Activated B cell treated with CpG ODN at 0.5 μM for 24 hours (primary cell): ENCODE measurements around the gene IFNA14. TPM values are rescaled to one million over a fixed set of nuclear protein-coding genes. Genes with fewer than 3 reads are reported as not detected.

Experiments
- ATAC-seq: fragments of 200-7000 bp; cut with Tn5 transposase; one replicate; pipeline ENCODE4 v1.10.0; 2021; ENCODE audit warnings: low read depth, mild to moderate bottlenecking, moderate library complexity
- CTCF ChIA-PET: fragments of 350-600 bp; sonication (Branson Sonifier 250); formaldehyde crosslinking; loops from one replicate; lab custom pipeline; 2021; ENCODE audit warnings: antibody characterized with exemption; lab: Charles Lee
- POLR2A ChIA-PET: fragments of 350-600 bp; sonication (Branson Sonifier 250); formaldehyde crosslinking; loops from one replicate; lab custom pipeline; 2021; ENCODE audit warnings: antibody characterized with exemption; lab: Charles Lee
- DNase-seq: peaks from one replicate; pipeline ENCODE4 v3.0.0; 2022
- H3K27ac Mint-ChIP-seq: one replicate; pipeline ENCODE4 v1.8.0; 2020; ENCODE audit warnings: mixed read lengths
- H3K27me3 Mint-ChIP-seq: one replicate; pipeline ENCODE4 v1.8.0; 2021; ENCODE audit warnings: mixed read lengths
- H3K36me3 Mint-ChIP-seq: one replicate; pipeline ENCODE4 v1.8.0; 2021; ENCODE audit warnings: low read depth, mixed read lengths
- H3K4me1 Mint-ChIP-seq: one replicate; pipeline ENCODE4 v1.8.0; 2021; ENCODE audit warnings: mixed read lengths
- H3K4me3 Mint-ChIP-seq: one replicate; pipeline ENCODE4 v1.8.0; 2020; ENCODE audit warnings: mild to moderate bottlenecking, mixed read lengths
- H3K9me3 Mint-ChIP-seq: one replicate; pipeline ENCODE4 v1.8.0; 2020; ENCODE audit warnings: mixed read lengths
- intact Hi-C: fragments of 100-400 bp; cut with micrococcal nuclease; formaldehyde crosslinking; loops from one replicate; pipeline ENCODE4 v1.15.1; 2024
- total RNA-seq: library from RNA; stranded (reverse); gene quantifications from 2 replicates; pipeline ENCODE4 v1.2.3, GENCODE V29; 2022
- TF ChIP-seq, protein P1 (sequence below): fragments of 200-600 bp; IDR thresholded peaks from one replicate; pipeline ENCODE4 v1.8.0; 2022; ENCODE audit warnings: antibody characterized with exemption, mild to moderate bottlenecking

IFNA14 gene
- total RNA-seq, 1 donor from 2014 or later = not detected

DNA sequence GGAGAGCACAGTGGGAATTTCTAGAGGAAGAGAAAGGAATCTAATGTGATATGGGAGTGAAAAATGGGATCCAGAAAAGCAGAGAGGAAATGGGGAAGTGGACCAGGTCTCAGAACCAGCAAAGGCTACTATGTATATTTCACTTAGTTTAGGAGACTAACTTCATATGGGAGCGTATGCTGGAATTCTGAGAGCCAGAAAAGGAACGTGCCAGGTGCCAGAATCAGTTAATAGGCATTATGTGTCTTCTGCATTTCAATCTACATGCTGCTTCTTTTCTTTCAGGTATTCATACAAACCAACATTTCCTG, 28.5 kb upstream of the IFNA14 start:
- no peak for ATAC-seq
- no peak for DNase-seq
- no peak overlapping the region for H3K4me3 Mint-ChIP-seq
- H3K4me1 Mint-ChIP-seq = peaks cover 29% of the 10 kb centered on the region
- peaks cover 3% of the 10 kb centered on the region for H3K9me3 Mint-ChIP-seq
- H3K36me3 Mint-ChIP-seq = no peaks in the 10 kb centered on the region
- intact Hi-C loops = no loop called here
- H3K27me3 Mint-ChIP-seq = peaks cover 13% of the 10 kb centered on the region
- ChIA-PET CTCF (interaction anchor here (1.1 kb wide), 1 partner anchor 58 kb away, joined by 3 read pairs; no protein-coding TSS in a partner anchor), POLR2A (no interaction called here)
- H3K27ac Mint-ChIP-seq = no peak overlapping the region
- TF ChIP-seq, protein P1, sequence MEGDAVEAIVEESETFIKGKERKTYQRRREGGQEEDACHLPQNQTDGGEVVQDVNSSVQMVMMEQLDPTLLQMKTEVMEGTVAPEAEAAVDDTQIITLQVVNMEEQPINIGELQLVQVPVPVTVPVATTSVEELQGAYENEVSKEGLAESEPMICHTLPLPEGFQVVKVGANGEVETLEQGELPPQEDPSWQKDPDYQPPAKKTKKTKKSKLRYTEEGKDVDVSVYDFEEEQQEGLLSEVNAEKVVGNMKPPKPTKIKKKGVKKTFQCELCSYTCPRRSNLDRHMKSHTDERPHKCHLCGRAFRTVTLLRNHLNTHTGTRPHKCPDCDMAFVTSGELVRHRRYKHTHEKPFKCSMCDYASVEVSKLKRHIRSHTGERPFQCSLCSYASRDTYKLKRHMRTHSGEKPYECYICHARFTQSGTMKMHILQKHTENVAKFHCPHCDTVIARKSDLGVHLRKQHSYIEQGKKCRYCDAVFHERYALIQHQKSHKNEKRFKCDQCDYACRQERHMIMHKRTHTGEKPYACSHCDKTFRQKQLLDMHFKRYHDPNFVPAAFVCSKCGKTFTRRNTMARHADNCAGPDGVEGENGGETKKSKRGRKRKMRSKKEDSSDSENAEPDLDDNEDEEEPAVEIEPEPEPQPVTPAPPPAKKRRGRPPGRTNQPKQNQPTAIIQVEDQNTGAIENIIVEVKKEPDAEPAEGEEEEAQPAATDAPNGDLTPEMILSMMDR = no peak

DNA sequence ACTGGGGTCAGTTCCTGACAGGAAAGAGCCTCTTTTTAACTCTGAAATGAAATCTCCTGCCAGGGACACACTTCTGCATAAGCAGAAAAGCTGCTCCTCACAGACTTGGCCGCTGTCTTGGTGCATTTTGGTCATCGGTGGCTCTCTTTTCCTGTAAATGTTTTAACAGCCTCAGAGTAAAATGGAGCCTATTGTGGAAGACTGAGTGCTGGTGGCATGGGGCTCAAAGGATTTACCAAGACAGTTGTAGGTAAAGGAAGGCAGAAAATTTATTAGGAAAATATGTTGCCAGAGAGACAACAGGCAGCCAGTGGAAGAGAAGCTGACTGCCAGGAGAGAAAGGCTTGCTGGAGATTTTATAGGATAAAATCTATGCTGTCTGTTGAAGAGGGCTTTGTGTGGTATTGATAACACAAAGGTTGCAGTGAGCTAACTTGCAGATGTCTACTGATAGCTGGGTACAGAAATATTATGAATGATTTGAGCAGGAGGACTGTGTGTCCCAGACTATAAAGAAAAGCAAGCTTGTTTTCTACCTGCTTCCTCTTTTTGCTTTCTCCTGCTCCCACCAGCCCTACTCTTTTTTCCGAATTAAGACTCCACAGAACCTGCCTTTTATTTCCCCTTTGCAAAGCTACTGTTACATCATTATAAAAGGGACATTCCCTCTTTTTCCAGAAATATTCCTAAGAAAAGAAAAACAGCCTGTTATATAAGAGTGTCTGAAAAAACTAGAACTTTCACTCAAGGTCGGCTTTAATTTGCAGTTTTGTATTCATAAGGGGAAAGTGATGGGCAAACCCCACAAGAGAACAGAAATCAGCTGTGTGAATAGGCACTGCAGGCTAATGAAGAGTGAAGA, 27.9 kb upstream of the IFNA14 start:
- peaks cover 29% of the 10 kb centered on the region for H3K4me1 Mint-ChIP-seq
- peaks cover 3% of the 10 kb centered on the region for H3K9me3 Mint-ChIP-seq
- CTCF ChIA-PET = interaction anchor here (0.6 to 1.1 kb wide), 3 partner anchors 14 to 453 kb away, joined by 3 read pairs; no protein-coding TSS in a partner anchor
- peak overlapping the region; percentile 33 for H3K4me3 Mint-ChIP-seq
- POLR2A ChIA-PET = no interaction called here
- intact Hi-C loops = no loop called here
- H3K27ac Mint-ChIP-seq = no peak overlapping the region
- H3K27me3 Mint-ChIP-seq = peaks cover 13% of the 10 kb centered on the region
- H3K36me3 Mint-ChIP-seq = no peaks in the 10 kb centered on the region
- ATAC-seq (peak; percentile 58), DNase-seq (no peak)
- TF ChIP-seq, protein P1 = no peak

DNA sequence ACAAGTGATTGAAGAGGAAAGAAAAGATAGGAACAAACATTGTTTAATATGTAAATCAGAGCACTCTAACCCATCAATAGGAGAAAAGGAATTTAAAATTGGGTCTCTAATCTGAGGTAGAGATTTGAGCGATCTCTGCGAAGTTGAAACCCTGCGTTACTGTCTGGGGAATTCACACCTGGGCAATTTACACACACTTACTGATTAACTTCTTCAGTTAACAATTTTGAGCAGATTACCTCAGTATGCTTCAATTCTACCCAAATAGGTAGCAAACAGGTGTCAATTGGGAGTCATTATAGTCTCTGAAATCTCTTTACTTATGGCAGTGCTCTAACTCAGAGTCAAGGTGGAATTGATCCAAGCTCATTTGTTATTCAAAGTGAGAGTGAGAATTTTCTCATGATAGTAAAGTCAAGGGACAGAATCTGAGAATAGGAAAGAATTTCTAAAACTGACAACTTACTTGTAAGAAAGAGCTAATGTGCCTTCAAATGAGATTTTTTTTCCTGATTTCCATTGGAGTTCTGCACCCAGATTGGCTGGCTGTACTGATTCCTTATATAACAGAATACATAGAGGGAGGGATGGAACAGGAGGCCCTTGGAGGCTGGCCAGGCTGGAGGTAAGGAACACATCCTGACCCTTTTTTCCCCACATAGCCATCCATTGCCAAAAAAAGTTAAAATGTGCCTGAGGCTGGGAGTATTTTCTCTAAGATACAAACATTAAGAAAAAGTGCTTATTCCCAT, 27.1 kb upstream of the IFNA14 start:
- no peak overlapping the region for H3K4me3 Mint-ChIP-seq
- H3K36me3 Mint-ChIP-seq = no peaks in the 10 kb centered on the region
- DNase-seq (no peak), ATAC-seq (no peak)
- TF ChIP-seq, protein P1 = no peak
- intact Hi-C loops = no loop called here
- H3K4me1 Mint-ChIP-seq = peaks cover 29% of the 10 kb centered on the region
- POLR2A ChIA-PET = no interaction called here
- H3K27me3 Mint-ChIP-seq = peaks cover 13% of the 10 kb centered on the region
- CTCF ChIA-PET = interaction anchor here (0.6 to 1.4 kb wide), 3 partner anchors 13 to 454 kb away, joined by 3 to 4 read pairs (median 3); no protein-coding TSS in a partner anchor
- H3K9me3 Mint-ChIP-seq = peaks cover 3% of the 10 kb centered on the region
- H3K27ac Mint-ChIP-seq = no peak overlapping the region

DNA sequence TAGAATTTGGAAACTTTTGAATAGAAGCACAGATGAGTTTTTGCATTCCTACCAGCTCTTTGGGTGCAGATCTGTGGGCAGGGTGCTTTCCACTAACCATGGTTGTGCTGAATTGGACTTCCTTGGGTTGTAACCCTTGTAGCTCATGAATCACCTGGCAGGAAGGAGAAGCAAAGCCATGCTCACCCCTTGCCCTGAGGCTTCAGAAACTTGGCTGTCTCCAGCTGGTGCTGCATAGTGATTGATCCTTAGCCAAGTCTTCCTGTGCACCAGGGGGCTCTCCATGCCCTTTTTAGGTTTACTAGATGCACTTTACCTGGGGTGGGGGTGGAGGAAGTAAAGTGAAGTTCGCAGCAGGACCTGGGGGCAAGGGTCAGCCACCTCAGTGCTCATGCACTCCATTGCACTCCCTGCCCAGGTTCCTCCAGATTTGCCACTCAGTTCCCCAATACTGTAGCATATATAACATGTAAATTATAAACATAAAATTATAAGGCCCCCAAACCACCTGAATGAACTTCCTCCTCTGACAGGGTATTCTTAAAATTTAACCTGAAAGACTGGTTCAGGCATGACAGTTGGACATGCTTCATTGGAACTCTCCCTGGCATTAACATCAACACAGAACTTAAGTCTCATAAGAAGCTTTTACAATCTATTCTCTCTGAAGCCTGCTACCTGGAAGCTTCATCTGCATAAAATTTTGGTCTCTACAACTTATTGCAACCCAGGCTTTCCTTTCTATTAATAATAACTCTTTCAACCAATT, 25.8 kb upstream of the IFNA14 start:
- intact Hi-C loops = no loop called here
- H3K27ac Mint-ChIP-seq = no peak overlapping the region
- ChIA-PET POLR2A (no interaction called here), CTCF (interaction anchor here (1.4 kb wide), 1 partner anchor 13 kb away, joined by 4 read pairs; no protein-coding TSS in a partner anchor)
- no peaks in the 10 kb centered on the region for H3K9me3 Mint-ChIP-seq
- H3K27me3 Mint-ChIP-seq = peaks cover 10% of the 10 kb centered on the region
- DNase-seq (no peak), ATAC-seq (no peak)
- no peaks in the 10 kb centered on the region for H3K36me3 Mint-ChIP-seq
- H3K4me1 Mint-ChIP-seq = peaks cover 29% of the 10 kb centered on the region
- TF ChIP-seq, protein P1 = no peak
- H3K4me3 Mint-ChIP-seq = no peak overlapping the region
